Measurements from ENCODE around the gene EIF1.

GRCh38 chr17:41660221-41660711, 28.4 kb upstream of the EIF1 start:
- TF ChIP-seq CTCF (IDR thresholded peaks at IDR 0.05) = no peak
- no peak for TF ChIP-seq POLR2A (IDR thresholded peaks at IDR 0.05)
- TF ChIP-seq EP300 (IDR thresholded peaks at IDR 0.05) = no peak
